Esophagus muscularis mucosa (tissue), 4 donors: Measurements from ENCODE around the gene GDF15.

Experiments
- EP300 ChIP-seq: sonication (generic); formaldehyde crosslinking; IDR thresholded peaks from one replicate; pipeline ENCODE4 v1.6.1; 2017; ENCODE audit warnings: antibody characterized with exemption
- POLR2A ChIP-seq: fragments of 450-650 bp; IDR thresholded peaks from one replicate; pipeline ENCODE4 v1.6.1; 2017; ENCODE audit warnings: antibody characterized with exemption, moderate library complexity, mild to moderate bottlenecking, low read depth
- POLR2AphosphoS5 ChIP-seq, 2 donors: sonication (generic); formaldehyde crosslinking; IDR thresholded peaks; one replicate each; pipeline ENCODE4 v1.6.1; 2017; ENCODE audit warnings: antibody characterized with exemption in 2 of 2
- TF ChIP-seq, protein P1 (sequence below), 3 experiments: fragments of 200-600 bp in 2 of 3; fragments of 450-650 bp in 1 of 3; sonication (generic) in 2 of 3; IDR thresholded peaks; one replicate each; pipeline ENCODE4 v1.5.1; 2017 to 2019; ENCODE audit warnings: antibody characterized with exemption in 3 of 3, mild to moderate bottlenecking in 2 of 3, moderate library complexity in 1 of 3

- no peak for TF ChIP-seq POLR2AphosphoS5 (IDR thresholded peaks at IDR 0.05)
- TF ChIP-seq, protein P1, sequence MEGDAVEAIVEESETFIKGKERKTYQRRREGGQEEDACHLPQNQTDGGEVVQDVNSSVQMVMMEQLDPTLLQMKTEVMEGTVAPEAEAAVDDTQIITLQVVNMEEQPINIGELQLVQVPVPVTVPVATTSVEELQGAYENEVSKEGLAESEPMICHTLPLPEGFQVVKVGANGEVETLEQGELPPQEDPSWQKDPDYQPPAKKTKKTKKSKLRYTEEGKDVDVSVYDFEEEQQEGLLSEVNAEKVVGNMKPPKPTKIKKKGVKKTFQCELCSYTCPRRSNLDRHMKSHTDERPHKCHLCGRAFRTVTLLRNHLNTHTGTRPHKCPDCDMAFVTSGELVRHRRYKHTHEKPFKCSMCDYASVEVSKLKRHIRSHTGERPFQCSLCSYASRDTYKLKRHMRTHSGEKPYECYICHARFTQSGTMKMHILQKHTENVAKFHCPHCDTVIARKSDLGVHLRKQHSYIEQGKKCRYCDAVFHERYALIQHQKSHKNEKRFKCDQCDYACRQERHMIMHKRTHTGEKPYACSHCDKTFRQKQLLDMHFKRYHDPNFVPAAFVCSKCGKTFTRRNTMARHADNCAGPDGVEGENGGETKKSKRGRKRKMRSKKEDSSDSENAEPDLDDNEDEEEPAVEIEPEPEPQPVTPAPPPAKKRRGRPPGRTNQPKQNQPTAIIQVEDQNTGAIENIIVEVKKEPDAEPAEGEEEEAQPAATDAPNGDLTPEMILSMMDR (IDR thresholded peaks at IDR 0.05), result no peak
- TF ChIP-seq POLR2A, result no peak
- no peak for TF ChIP-seq EP300
Measured at GRCh38 chr19:18430417-18431144, 44.6 kb downstream of the GDF15 start.
